HepG2 (cell line): ENCODE data around the gene RSKR. TPM values are rescaled to one million over a fixed set of nuclear protein-coding genes. Genes with fewer than 3 reads are reported as not detected.
A peak's percentile ranks its signal among the peaks of the same experiment; 100 is the strongest.

ENCODE experiments used
- ETS1 ChIP-seq: sonication (generic); formaldehyde crosslinking; IDR thresholded peaks from 2 replicates; pipeline ENCODE4 v1.4.0; 2020; ENCODE audit warnings: missing genetic modification reagents
- HIVEP1 ChIP-seq: sonication (generic); formaldehyde crosslinking; IDR thresholded peaks from 2 replicates; pipeline ENCODE4 v1.4.0; 2020; ENCODE audit warnings: mild to moderate bottlenecking, missing genetic modification reagents
- KIAA2018 ChIP-seq: sonication (generic); formaldehyde crosslinking; IDR thresholded peaks from 2 replicates; pipeline ENCODE4 v1.5.0; 2020; ENCODE audit warnings: mild to moderate bottlenecking, missing genetic modification reagents, borderline replicate concordance
- LRRFIP1 ChIP-seq: sonication (generic); formaldehyde crosslinking; conservative IDR thresholded peaks from 2 replicates; pipeline ENCODE4 v1.4.0; 2020; ENCODE audit warnings: missing genetic modification reagents
- MIER2 ChIP-seq: IDR thresholded peaks from 2 replicates; pipeline ENCODE4 v1.6.1; 2016; ENCODE audit warnings: missing biosample characterization, missing genetic modification reagents
- SRY ChIP-seq: sonication (generic); formaldehyde crosslinking; IDR thresholded peaks from 2 replicates; pipeline ENCODE4 v1.8.0; 2022; ENCODE audit warnings: mild to moderate bottlenecking, missing genetic modification reagents
- ZBTB4 ChIP-seq: sonication (generic); formaldehyde crosslinking; IDR thresholded peaks from 2 replicates; pipeline ENCODE4 v1.4.0; 2020; ENCODE audit warnings: missing genetic modification reagents, mild to moderate bottlenecking, borderline replicate concordance
- ZNF280B ChIP-seq: sonication (generic); formaldehyde crosslinking; IDR thresholded peaks from 2 replicates; pipeline ENCODE4 v1.5.0; 2020; ENCODE audit warnings: missing genetic modification reagents, mild to moderate bottlenecking, borderline replicate concordance
- ZNF644 ChIP-seq: IDR thresholded peaks from 2 replicates; pipeline ENCODE4 v1.6.1; 2016; ENCODE audit warnings: low read depth
- ZNF674 ChIP-seq: sonication (generic); formaldehyde crosslinking; IDR thresholded peaks from 2 replicates; pipeline ENCODE4 v1.5.0; 2020; ENCODE audit warnings: low read depth, mild to moderate bottlenecking, missing genetic modification reagents
- ZNF878 ChIP-seq: sonication (generic); formaldehyde crosslinking; IDR thresholded peaks from 2 replicates; pipeline ENCODE4 v1.8.1; 2023; ENCODE audit warnings: mild to moderate bottlenecking, missing genetic modification reagents, moderate library complexity
- ZSCAN30 ChIP-seq: sonication (generic); formaldehyde crosslinking; IDR thresholded peaks from 2 replicates; pipeline ENCODE4 v1.5.0; 2020; ENCODE audit warnings: mild to moderate bottlenecking, missing genetic modification reagents
- polyA plus RNA-seq, 8 experiments: library from polyadenylated mRNA; depleted of rRNA in 3 of 8; stranded (reverse) in 7 of 8; unstranded in 1 of 8; fragments of >200 nt; fragmentation: Illumina TruSeq in 4 of 8; extraction: Trizol in 4 of 8; gene quantifications; 2 replicates each; pipeline versions ENCODE4 v1.2.1 to v1.2.3, GENCODE V29; 2011 to 2016; ENCODE audit warnings: low read depth in 4 of 8, missing spikeins in 1 of 8, mixed read lengths in 1 of 8; ENCODE audit not compliant: insufficient read depth in 1 of 8
- total RNA-seq, 5 experiments: library from RNA; depleted of rRNA; stranded (reverse); fragments of >200 nt; fragmentation: Illumina TruSeq; extraction: Trizol; gene quantifications; 2 replicates each; pipeline ENCODE4 v1.2.3, GENCODE V29; 2016; ENCODE audit warnings: low read depth in 1 of 5

Gene RSKR
- total and polyA plus RNA-seq, 2 of the 13 experiments (the other 11 are each of a cell fraction or from before 2014, with no cell fraction given): 5.0 to 10.4 TPM

- no peak for TF ChIP-seq ZBTB4 (CRISPR knock-in tag)
- 0 out of 2 replicates have a peak, but pooled peaks have one; percentile 5 for TF ChIP-seq ZNF878
- TF ChIP-seq MIER2 (CRISPR knock-in tag): no peak
- TF ChIP-seq LRRFIP1: no peak
- no peak for TF ChIP-seq ZNF280B (CRISPR knock-in tag)
- TF ChIP-seq SRY (CRISPR knock-in tag): no peak
- peak; percentile 57; the same call in 1 of the 2 replicates for TF ChIP-seq ETS1 (CRISPR knock-in tag)
- TF ChIP-seq ZNF674: no peak
- TF ChIP-seq ZNF644 (CRISPR knock-in tag): no peak
- no peak for TF ChIP-seq HIVEP1 (CRISPR knock-in tag)
- TF ChIP-seq KIAA2018: no peak
- no peak for TF ChIP-seq ZSCAN30
Observed at GRCh38 chr17:28662527-28662829, 48.5 kb upstream of the RSKR start (continued).
